NCI-H1694 (cell line): ENCODE results near the gene KDR.

Experiments used
- DNase-seq: peaks from one replicate; lab custom pipeline; 2025; lab: John Stamatoyannopoulos, UW

The KDR gene

DNA sequence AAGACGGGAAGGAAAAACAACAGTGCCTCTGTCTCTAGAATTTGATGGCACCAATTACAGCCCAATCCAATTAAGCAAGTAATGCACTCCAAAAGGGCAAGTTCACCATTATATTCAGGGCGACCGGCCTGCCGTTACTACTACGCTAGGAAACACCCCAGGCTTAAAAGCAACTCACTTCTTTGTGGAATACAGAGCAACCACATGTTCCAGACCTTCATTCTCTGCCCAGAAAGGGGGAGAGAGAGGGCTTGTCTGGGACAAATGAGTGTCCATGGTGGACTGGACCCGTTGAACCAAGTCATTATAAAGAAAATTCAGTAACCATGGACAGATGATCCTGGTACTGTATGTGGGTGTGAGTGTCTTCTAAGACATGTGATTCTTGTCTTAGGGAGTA lies 1.6 kb downstream of the KDR start:
- no peak for DNase-seq

DNA sequence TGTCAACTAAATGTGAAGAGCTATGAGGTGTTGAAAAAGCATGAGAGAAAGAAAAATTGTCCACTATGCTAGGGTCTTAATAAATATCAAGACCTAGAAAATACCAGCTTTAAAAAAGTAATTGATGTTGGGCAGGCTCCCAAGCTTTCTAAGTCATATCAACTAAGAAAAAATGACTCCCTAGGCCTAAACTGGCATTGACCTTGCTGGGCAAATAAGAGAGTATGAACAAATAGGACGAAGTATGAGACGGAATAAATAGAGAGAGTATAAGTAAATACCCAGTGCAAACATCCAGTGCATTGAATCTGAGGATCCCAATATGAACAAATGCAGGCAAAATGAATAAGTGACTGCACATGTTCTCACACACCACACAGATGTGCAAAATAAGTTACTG lies 3.2 kb downstream of the KDR start:
- DNase-seq, result no peak

DNA sequence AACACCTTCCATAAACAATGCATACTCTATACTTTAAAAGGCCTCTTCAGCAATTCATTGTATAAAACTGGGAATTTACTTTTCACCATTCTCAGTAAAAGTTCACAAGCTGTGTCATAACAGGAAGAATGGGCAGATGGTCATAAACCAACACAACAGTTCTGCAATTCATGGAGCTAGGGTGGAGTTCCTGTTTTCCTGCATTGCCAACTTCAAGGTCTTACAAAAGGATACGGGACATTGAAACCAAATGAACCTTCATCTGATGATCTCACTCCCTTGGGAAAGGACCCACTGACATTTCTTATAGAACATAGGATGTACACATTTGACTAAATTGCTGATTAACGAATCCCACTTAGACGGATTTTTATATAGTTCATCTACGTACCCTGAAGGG lies 4.1 kb downstream of the KDR start:
- no peak for DNase-seq

DNA sequence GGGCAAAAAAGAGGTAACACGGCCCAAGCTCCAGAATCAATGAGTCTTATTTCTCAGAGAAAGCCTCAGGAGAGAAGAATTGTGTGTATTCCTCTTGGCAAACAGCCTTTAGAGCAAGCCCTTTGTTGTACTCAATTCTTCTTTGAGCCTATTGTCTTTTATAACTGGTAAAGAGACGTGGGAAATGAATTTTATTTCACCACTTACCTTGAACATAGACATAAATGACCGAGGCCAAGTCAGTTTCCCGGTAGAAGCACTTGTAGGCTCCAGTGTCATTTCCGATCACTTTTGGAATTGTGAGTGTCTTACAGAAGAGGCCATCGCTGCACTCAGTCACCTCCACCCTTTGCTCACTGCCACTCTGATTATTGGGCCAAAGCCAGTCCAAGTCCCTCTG lies 7.0 kb downstream of the KDR start:
- no peak for DNase-seq

DNA sequence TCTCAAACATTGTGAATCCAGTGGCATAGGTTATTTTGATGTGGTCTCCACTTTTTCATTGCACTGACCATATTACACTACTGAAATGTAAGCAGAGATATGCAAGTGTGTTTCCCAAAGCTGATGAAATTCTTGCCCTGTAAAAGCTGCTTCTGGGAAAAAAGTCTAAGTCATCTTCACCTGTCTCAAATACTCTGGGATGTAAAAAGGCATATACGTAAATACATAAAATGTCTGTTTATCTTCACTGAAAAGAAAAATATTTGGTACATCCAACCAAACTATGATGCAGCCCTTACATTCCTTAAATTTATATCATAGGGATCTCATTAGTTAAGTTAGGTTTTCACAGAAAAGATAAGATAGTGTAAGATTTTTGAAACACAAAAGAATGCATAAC lies 7.9 kb downstream of the KDR start:
- no peak for DNase-seq

DNA sequence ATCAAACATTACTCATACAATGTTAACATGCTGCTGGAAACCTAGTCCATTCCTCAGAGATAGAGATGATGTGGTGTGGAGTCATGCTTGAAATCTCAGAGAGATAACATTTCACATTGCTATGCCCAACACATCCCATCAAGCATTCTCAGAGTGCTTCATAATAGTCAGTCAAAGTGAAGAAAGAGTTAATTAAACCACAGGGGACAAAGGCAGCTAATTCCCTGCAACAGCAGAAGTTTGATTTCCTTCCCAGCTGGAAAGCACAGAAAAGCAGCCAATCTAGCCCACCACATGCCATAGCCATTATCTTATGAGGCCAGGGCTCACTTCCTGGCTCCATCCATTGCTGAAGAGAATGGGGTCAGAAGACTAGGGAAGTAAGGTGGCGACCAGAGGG lies 8.9 kb downstream of the KDR start:
- DNase-seq, result no peak

DNA sequence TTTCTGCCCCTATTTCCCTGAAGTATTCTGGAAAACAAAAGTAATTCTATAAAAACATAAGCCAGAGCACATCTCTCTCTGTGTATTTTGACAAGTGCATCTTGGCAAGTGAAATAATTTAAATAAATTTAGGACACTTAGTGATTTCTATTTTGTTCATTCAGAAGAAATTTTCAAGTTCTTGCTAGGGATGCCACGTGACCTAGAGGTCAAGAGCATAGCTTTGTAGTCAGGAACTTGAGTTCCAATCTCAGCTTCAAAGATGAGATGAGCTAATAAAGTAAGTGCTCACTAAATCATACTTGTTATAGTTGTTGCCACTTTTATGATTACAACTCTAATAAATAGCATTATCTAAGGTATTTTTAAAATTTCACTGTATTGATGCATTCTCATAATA lies 13.8 kb downstream of the KDR start:
- DNase-seq, result no peak

DNA sequence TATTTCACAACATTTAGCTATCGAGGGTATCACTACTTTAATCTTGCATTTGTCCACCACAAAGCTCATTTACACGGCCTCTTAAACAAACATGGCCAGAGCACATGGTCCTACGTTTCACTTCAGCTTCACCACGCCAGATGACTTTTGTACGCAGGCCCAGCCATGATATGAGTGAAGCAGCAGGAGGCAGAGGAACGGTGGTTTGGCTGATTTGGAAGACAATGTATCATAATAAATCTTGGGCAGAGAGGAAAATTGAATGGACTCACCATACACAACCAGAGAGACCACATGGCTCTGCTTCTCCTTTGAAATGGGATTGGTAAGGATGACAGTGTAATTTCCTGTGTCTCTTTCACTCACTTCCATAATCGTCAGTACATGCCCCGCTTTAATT lies 15.3 kb downstream of the KDR start:
- no peak for DNase-seq

DNA sequence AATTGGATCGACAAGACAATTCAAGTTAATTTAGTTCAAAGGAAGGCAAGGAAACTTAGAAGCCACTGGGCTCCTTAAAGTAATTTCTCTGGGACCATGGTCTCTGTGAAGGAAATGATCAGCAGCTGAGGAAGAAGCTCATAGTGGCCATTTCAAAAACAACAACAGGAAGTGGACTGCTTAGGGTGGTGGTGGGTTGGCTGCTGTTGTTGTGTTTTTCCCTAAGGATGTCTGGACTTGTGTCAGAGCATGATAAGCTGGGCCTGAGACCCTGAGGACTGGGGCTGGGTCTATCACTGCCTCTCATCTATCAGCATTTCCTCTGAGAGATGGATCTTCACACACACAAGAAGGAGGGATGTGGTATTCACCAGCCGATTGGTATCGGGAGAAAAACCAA lies 18.3 kb downstream of the KDR start:
- DNase-seq, result no peak

DNA sequence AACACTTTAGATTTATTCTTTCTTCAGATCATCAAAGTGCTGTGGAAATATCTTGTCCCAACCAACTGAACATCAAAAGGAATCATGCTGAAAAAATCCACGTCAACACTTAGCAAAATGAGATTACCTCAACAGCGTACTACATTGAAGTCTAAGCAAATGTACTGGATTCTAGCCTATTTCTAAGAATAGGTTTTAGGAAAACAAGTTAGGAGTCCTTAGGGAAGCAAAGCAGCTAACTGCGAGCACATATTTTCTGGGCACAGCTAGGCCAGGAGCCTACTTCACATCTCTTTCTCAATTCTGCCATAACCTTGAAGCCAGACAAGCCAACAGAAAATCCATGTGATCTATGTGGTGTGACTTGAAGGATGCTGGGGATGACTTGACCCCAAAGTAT lies 22.2 kb downstream of the KDR start:
- no peak for DNase-seq

DNA sequence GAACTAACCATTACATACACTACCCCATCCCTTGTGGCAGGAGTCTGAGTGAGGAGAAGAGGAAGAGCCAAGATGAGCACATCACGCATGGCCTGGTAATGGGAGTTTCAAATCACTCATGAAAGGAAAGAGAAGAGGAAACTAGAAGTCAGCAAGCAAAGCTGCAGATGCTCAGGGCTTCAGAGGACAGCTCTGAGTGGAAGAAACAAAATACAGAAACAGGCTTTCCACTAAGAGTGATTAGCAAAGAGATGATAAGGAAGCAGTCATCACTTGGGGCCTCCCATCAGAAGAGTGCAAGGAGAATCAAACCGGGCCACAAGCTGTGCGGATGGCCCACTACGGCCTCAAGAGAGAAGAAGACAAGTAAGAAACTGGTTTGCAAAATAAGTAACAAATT lies 25.6 kb downstream of the KDR start:
- no peak for DNase-seq

DNA sequence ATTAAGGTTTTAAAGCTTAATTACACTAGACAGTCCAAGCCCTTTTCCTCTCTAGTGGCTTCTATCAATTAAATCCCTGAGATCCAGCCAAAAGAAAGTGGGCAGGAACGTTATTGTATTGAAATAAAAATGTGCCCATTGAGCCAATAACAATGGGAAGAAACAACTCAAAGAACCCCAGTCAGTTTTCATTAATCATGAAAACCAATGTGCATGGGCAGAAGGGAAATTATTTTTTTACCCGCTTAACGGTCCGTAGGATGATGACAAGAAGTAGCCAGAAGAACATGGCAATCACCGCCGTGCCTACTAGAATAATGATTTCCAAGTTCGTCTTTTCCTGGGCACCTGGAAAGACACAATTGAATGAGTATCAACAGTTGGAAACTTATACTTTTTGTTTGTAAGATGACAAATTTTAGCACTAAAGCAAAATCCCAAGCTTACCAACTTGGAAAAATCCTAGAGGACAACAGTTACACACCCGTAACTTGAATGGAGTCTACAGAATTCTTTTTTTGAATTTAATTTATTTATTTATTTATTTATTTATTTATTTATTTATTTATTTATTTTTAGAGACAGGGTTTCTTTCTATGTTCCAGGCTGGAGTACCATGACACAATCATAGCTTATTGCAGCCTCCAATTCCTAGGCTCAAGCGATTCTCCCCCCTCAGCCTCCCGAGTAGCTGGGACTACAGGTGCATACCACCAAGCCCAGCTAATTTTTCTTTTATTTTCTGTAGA lies 26.8 kb downstream of the KDR start:
- no peak for DNase-seq

DNA sequence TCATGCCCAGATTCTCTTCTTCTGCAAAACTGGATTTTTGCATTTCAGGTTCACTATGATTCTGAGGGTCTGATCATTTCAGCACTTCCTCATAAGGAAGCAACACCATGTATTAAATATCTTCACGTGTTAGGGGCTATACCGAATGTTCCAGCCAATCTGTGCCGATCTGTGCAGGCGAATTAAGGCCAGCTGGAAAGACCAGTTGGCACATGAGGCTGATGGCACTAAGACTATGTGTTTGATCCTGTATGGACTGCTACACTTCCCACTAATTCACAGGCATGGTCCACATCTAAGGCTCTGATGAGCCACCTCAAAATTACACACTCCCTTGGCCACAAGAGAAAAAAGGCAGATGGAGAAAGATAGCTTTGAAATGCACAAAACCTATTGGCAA lies 28.8 kb downstream of the KDR start:
- no peak for DNase-seq

DNA sequence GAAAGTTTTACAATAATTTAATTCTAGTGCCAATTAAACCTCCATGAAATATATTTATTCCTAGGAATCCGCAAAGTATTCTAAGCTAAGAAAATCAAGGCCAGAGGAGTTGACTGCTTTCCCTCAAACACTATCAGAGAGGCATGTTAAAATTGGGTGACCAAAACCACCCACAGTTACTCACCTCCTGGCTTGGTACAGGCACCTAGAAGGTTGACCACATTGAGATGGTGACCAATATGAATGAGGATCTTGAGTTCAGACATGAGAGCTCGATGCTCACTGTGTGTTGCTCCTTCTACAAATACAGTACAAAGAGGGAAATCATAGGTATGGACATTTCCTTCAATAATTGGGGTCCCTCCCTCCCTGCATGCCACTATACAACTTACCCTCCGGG lies 29.4 kb downstream of the KDR start:
- DNase-seq, result no peak

DNA sequence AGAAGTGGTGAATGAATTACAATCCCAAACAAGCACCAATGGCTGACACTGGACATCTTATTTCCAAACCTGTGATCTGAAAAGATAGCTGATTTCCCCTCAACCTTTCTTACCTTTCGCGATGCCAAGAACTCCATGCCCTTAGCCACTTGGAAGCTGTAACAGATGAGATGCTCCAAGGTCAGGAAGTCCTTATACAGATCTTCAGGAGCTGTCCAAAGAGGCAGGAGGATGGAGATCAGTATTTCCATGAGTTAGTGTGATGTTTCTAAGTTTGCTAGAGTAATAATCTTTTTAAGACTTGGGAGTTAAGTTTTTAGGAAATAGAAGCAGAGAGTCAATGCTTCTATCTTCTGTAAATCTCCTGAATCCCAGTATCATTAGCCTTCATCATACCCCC lies 32.9 kb downstream of the KDR start:
- DNase-seq, result no peak

DNA sequence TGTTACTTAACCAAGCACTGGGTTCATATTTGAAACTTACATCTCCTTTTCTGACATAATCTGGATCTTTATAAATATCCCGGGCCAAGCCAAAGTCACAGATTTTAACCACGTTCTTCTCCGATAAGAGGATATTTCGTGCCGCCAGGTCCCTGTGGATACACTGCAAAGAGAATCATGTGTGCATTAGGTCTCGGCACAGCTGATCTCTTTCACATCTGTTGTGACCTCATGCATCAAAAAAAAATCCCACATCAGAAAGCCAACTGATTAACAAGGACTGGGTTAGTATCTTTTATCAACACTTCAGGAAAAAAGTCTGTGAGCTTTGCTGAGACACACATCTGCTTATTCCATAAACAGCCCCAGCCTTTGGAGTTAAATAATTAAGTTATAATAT lies 35.5 kb downstream of the KDR start:
- no peak for DNase-seq

DNA sequence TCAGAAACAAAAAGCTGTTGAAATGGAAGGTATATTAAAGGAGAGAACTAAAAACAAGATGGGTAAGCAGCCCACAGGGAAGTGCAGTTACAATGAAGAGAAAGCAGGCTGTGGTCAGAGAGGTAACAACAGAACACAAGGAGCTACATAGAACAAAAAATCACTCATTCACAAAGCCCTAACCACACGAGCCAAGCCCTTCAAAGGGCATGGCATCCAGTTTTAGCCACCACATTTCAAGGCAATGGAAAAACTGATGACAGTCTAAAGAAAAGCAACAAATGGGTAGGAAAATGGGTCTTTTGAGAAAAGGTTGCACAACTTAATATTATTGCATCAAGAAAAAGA lies 37.5 kb downstream of the KDR start:
- DNase-seq, result no peak

DNA sequence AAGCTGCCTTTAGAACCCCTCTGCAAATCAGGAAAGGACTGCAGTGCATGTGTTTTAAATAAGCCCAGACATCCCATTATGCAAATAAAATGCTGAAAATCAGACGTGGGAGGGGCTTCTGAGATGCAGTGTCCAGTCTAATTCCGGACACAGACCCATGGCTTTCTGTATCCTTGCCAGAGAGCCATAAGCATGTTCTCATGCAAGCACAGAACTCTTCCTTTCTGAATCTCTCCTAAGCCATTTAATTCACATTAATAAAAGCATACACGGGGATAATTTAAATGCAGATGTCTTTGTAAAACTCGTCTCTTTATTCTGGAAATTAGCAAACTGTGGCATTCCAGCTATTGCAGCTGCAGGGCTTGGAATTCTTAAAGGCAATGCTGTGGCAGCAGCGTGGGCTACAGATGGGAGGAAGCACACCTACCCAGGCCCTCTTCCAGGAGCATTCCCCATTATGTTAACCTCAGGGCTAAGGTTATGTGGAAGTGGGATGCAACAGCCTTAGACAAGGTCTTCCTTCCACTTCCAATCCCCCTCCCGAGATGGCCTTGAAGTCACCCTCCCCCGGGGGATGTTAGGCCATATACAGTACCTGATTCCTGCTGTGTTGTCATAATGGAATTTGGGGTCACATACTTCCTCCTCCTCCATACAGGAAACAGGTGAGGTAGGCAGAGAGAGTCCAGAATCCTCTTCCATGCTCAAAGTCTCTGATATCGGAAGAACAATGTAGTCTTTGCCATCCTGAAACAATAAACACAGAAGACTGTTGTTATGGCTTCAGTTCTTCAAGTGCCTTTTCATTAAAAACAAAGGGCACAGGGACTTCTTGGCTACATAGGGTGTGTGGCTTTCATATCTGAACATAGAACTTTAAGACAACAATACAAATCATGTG lies 38.1 kb downstream of the KDR start:
- no peak for DNase-seq

DNA sequence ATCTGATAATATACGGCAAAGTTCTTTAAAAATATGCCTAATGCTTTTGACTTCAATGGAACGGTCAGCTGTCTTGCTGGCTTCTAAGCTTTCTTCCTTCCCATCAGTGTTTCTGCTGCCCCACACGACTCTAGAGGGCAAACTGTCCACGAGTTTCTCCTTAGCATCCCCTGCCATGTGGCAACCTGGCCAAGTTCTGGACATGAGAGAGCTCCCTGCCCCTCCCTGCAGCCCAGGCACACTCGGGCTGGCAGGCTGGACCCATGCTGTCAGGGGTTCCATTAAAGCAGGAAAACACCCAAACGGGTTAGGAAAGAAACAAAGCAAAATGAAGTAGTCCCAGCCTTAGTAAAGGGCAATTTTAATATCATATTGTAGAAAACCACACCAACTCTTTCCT lies 38.8 kb downstream of the KDR start:
- DNase-seq, result no peak

DNA sequence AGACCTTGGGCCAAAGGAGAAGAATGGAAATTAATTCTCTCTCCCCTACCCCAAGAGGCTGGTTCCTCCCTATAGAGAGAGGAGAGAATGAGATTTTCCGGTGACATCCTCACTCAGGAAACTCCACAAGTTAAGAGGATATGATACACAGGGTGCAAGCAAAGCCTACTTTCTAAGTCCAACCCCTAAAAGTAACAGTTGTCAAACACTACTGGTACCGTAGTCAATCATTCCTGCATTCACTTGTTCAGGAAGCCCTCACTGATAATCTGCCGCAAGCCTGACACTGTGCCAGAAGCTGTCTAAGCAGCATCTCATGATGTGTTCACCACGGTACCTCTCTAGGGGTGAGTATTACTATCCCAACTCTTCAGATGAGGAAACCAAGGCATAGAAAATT lies 41.7 kb downstream of the KDR start:
- no peak for DNase-seq

DNA sequence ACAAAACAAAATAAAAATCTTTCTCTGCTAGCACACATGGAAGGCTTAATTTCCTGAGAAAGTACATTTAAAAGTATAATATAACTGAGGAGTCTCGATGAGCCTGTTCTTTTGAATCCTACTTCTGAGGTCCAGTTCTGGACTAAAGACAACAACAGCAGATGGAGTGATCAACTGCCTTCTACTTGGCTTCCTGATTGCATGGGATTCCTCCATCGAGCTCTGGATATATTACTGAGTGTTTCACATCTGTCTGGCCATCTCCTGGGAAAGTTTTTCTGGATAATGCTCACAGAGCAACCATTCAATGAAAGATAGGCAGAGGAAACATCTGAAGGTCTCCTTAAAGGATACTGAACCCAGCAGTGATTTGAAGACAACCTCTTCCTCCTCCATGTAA lies 42.6 kb downstream of the KDR start:
- DNase-seq, result no peak

DNA sequence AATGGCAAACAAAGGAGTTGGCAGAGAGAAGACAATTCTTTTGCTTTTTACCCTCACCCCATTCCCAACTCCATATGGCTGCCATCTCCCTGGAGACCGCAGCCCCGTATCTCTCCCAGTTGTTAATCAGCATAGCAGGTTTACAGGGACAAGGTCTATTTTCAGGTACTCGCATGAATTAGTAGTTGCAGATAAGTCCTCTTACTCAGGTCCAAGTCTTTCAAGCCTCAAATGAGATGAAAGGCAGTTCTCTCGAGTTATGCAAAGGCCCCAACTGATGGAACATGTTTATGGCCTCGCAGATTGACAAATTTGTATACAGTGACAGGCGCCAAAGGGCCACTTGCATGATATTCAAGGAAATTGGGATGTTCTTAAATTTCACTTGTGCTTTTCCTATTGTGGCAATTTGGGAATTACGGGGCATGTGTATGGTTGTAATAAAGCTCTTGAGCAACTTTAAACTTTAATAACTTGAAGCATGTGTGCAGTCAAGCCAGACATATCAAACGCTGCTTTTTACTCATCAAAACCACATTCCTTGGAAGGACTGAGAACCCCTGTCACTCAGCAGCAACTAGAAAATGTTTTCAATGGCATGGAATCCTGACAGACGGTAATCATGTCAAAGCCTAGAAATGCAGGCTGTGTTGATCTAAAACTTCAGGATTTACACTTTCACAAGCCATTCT lies 45.1 kb downstream of the KDR start:
- no peak for DNase-seq
